ENCODE results near the gene CARS1. TPM values are rescaled to one million over a fixed set of nuclear protein-coding genes. Genes with fewer than 3 reads are reported as not detected.
A peak's percentile ranks its signal among the peaks of the same experiment; 100 is the strongest.

CARS1 gene
- total and polyA plus RNA-seq, 2 of the 4 experiments (the other 2 are of a cell fraction) = 72.7 to 78.3 TPM

GRCh38 chr11:3080104-3080503 is 22.9 kb upstream of the CARS1 start:
- no CpG with 5 or more reads among the region's 1 CpG for WGBS, 2 experiments (ENCODE audit: extremely low coverage in 2 of 2, insufficient read length in 1 of 2)
- ChIA-PET POLR2A (ENCODE audit: unreplicated experiment) (no interaction called here), CTCF (no interaction called here)
- Histone ChIP-seq H3K4me2 (ENCODE audit: low read depth, low read length) (no peak overlapping the region), H3K27ac (ENCODE audit: insufficient read depth, low read length) (no peak overlapping the region), H2BK5ac (ENCODE audit: low read depth, low read length, poor library complexity, severe bottlenecking) (no peak overlapping the region), H2AFZ (replicated peaks; ENCODE audit: low read length, poor library complexity) (no peak overlapping the region), H3K9me3 (ENCODE audit: control insufficient read depth, insufficient read depth, low read length) (no peaks in the 10 kb centered on the region), H3K9ac (ENCODE audit: low read depth, low read length) (no peak overlapping the region), H4K20me1 (ENCODE audit: insufficient read depth, low read length) (no peaks in the 10 kb centered on the region), H2AK9ac (replicated peaks; ENCODE audit: low read depth, low read length, poor library complexity) (no peak overlapping the region), H3K14ac (replicated peaks; ENCODE audit: low read depth, low read length) (no peak overlapping the region), H3K4me1 (ENCODE audit: control insufficient read depth, insufficient read depth, low read length) (no peaks in the 10 kb centered on the region; the same call in 1 of the 2 replicates), H4K5ac (ENCODE audit: low read depth, low read length) (no peak overlapping the region), H2BK20ac (ENCODE audit: low read depth, low read length) (no peak overlapping the region), H4K8ac (ENCODE audit: low read depth in 2 of 2, low read length in 2 of 2) (no peak overlapping the region), H3K4ac (ENCODE audit: low read depth, low read length) (no peak overlapping the region), H4K91ac (ENCODE audit: insufficient read depth, low read depth, low read length) (no peak overlapping the region), H2BK15ac (ENCODE audit: low read depth, low read length) (no peak overlapping the region), H3K79me1 (ENCODE audit: low read depth in 1 of 2, low read length in 2 of 2) (no peaks in the 10 kb centered on the region), H2AK5ac (ENCODE audit: low read depth, low read length) (no peak overlapping the region), H3K27me3 (ENCODE audit: control insufficient read depth, insufficient read depth, low read length) (no peaks in the 10 kb centered on the region; the same call in none of the 2 replicates), H3K4me3 (ENCODE audit: insufficient read depth, low read depth, low read length) (no peak overlapping the region), H3K9me1 (ENCODE audit: insufficient read depth, low read length) (no peaks in the 10 kb centered on the region), H3K23ac (ENCODE audit: low read depth, low read length) (no peak overlapping the region), H3K18ac (ENCODE audit: low read depth, low read length) (no peak overlapping the region), H2BK120ac (ENCODE audit: low read depth, low read length) (no peak overlapping the region), H3K56ac (ENCODE audit: extremely low read depth, insufficient read depth, low read length) (no peak overlapping the region), H3K36me3 (ENCODE audit: control insufficient read depth, insufficient read depth, low read length) (no peaks in the 10 kb centered on the region)
- intact Hi-C loops (cut with micrococcal nuclease) = no loop called here
- TF ChIP-seq FOS (IDR thresholded peaks at IDR 0.05; ENCODE audit: low read depth, low read length) = peak; percentile 14; the same call in 1 of the 2 replicates
- TF ChIP-seq RFX5 (IDR thresholded peaks at IDR 0.05; ENCODE audit: low read depth, low read length) = no peak
- peak; percentile 76 for TF ChIP-seq CEBPB (IDR thresholded peaks at IDR 0.05; ENCODE audit: low read depth, low read length)
- peak; percentile 33 for DNase-seq
- in situ Hi-C loops (cut with MboI; ENCODE audit: low sequenced_read_pairs) = no loop called here
- dilution Hi-C loops (cut with HindIII; ENCODE audit: low sequenced_read_pairs, unreplicated experiment) = no loop called here
- peak; percentile 67 for ATAC-seq (ENCODE audit: low read depth)
- BruUV-seq (replicated peaks) = no TSS peak

Measured in IMR-90 (cell line).